CD4-positive, CD25-positive, alpha-beta regulatory T cell (primary cell): ENCODE data around the gene ANO1. TPM values are rescaled to one million over a fixed set of nuclear protein-coding genes. Genes with fewer than 3 reads are reported as not detected.

Experiments used
- polyA plus RNA-seq, 4 donors: library from polyadenylated mRNA; unstranded; fragments of 300-500 nt; fragmentation: Illumina TruSeq; gene quantifications; one replicate each; pipeline ENCODE4 v1.2.3, GENCODE V29; 2021
- total RNA-seq: library from RNA; stranded (reverse); gene quantifications from one replicate; pipeline ENCODE4 v1.2.3, GENCODE V29; 2022

The ANO1 gene
- total and polyA plus RNA-seq, 5 donors from 2014 or later, result not detected

Other genes starting within 250 kb of the ANO1 start
- 12.0 TPM for gene FADD, start 125.0 kb downstream of the ANO1 start, total RNA-seq
- gene FADD, start 125.0 kb downstream of the ANO1 start, polyA plus RNA-seq, result 10 to 100 TPM; 14.6 to 33.5 (median 19.7) TPM
- 62.6 TPM for gene PPFIA1, start 192.4 kb downstream of the ANO1 start, total RNA-seq
- 10 to 100 TPM in 2 of 4 donors, 1 to 10 TPM in 2; 7.9 to 13.8 (median 10.0) TPM for gene PPFIA1, start 192.4 kb downstream of the ANO1 start, polyA plus RNA-seq